H1 (cell line): Measurements from ENCODE around the gene HES3. TPM values are rescaled to one million over a fixed set of nuclear protein-coding genes. Genes with fewer than 3 reads are reported as not detected.
A peak's percentile ranks its signal among the peaks of the same experiment; 100 is the strongest.

Experiments
- CTCF ChIA-PET: fragments of 300-600 bp; sonication (Branson Sonifier 250); formaldehyde crosslinking; loops from one replicate; lab custom pipeline; 2021; ENCODE audit not compliant: partially characterized antibody; lab: Charles Lee
- POLR2A ChIA-PET: fragments of 300-600 bp; sonication (Branson Sonifier 250); formaldehyde crosslinking; loops from one replicate; lab custom pipeline; 2021; ENCODE audit warnings: inconsistent platforms; ENCODE audit not compliant: partially characterized antibody; lab: Charles Lee
- DNase-seq, 2 experiments: peaks; one replicate each; pipeline versions ENCODE4 v3.0.0 to v3.0.0-alpha.2; 2010 to 2022; ENCODE audit warnings: low spot score in 2 of 2, low read depth in 1 of 2, mixed read lengths in 1 of 2
- FAIRE-seq: peaks from 2 replicates; lab custom pipeline; 2011; peaks lifted over from hg19 to GRCh38; lab: Jason Lieb, UNC
- H2AFZ ChIP-seq: 2 replicates; pipeline ENCODE4 v1.8.1; 2012; ENCODE audit warnings: low read length, inconsistent platforms
- H2AK5ac ChIP-seq: 2 replicates; pipeline ENCODE4 v1.6.1; 2013; ENCODE audit warnings: low read depth, low read length
- H2BK120ac ChIP-seq: replicated peaks from 2 replicates; pipeline ENCODE3; 2013; ENCODE audit warnings: low read depth, low read length, inconsistent platforms
- H2BK12ac ChIP-seq: 2 replicates; pipeline ENCODE4 v1.6.1; 2013; ENCODE audit warnings: low read depth, low read length
- H2BK15ac ChIP-seq: 2 replicates; pipeline ENCODE4 v1.6.1; 2013; ENCODE audit warnings: low read length
- H2BK20ac ChIP-seq: 2 replicates; pipeline ENCODE4 v1.6.1; 2013; ENCODE audit warnings: low read length
- H2BK5ac ChIP-seq: 2 replicates; pipeline ENCODE4 v1.6.1; 2013; ENCODE audit warnings: low read depth, low read length
- H3K14ac ChIP-seq: 2 replicates; pipeline ENCODE4 v1.6.1; 2013; ENCODE audit warnings: inconsistent platforms; ENCODE audit not compliant: insufficient read length
- H3K18ac ChIP-seq: 2 replicates; pipeline ENCODE4 v1.6.1; 2013; ENCODE audit warnings: low read length; ENCODE audit errors: extremely low read depth
- H3K23ac ChIP-seq: 2 replicates; pipeline ENCODE4 v1.6.1; 2013; ENCODE audit warnings: inconsistent platforms; ENCODE audit not compliant: insufficient read length
- H3K23me2 ChIP-seq: 2 replicates; pipeline ENCODE4 v1.6.1; 2013; ENCODE audit warnings: low read depth, low read length
- H3K27ac ChIP-seq: 2 replicates; pipeline ENCODE4 v1.6.1; 2011; ENCODE audit warnings: low read depth, low read length, inconsistent platforms
- H3K27me3 ChIP-seq, 4 experiments: replicated peaks in 1 of 4; 1 replicate in 1 of 4; 2 replicates in 3 of 4; pipeline versions ENCODE4 v1.6.1 to v1.8.1; 2011 to 2013; ENCODE audit warnings: low read length in 3 of 4, mild to moderate bottlenecking in 3 of 4, inconsistent platforms in 2 of 4, mixed read lengths in 2 of 4, moderate library complexity in 1 of 4; ENCODE audit not compliant: control insufficient read depth in 3 of 4, insufficient read depth in 3 of 4; ENCODE audit errors: extremely low read depth in 1 of 4
- H3K36me3 ChIP-seq, 4 experiments: 2 replicates each; pipeline versions ENCODE4 v1.6.1 to v1.8.1; 2011 to 2013; ENCODE audit warnings: mild to moderate bottlenecking in 4 of 4, low read length in 3 of 4, moderate library complexity in 2 of 4, control low read depth in 1 of 4, inconsistent platforms in 1 of 4; ENCODE audit not compliant: insufficient read depth in 4 of 4, control insufficient read depth in 2 of 4
- H3K4ac ChIP-seq: replicated peaks from 2 replicates; pipeline ENCODE3; 2013; ENCODE audit warnings: low read length, low read depth, mixed read lengths, inconsistent platforms; ENCODE audit not compliant: insufficient read length
- H3K4me1 ChIP-seq, 4 experiments: replicated peaks in 1 of 4; 1 replicate in 1 of 4; 2 replicates in 3 of 4; pipeline versions ENCODE4 v1.6.1 to v1.8.1; 2011 to 2013; ENCODE audit warnings: low read length in 3 of 4, inconsistent platforms in 2 of 4, mixed read lengths in 1 of 4; ENCODE audit not compliant: insufficient read depth in 4 of 4, control insufficient read depth in 3 of 4
- H3K4me2 ChIP-seq, 2 experiments: 2 replicates each; pipeline versions ENCODE4 v1.6.1 to v1.8.1; 2011 to 2013; ENCODE audit warnings: low read depth in 2 of 2, low read length in 2 of 2, control low read depth in 1 of 2, inconsistent platforms in 1 of 2, mild to moderate bottlenecking in 1 of 2; ENCODE audit not compliant: insufficient read depth in 1 of 2
- H3K4me3 ChIP-seq, 4 experiments: fragments of 200-600, 300-600 bp in 1 of 4; sonication (generic), shearing (Covaris generic), sonication (Bioruptor Twin) in 1 of 4; 2 replicates each; pipeline versions ENCODE4 v1.5.1 to v1.8.1; 2011 to 2016; ENCODE audit warnings: low read length in 4 of 4, low read depth in 3 of 4, control low read depth in 2 of 4, inconsistent platforms in 2 of 4, mild to moderate bottlenecking in 2 of 4, mixed read lengths in 1 of 4, moderate library complexity in 1 of 4; ENCODE audit not compliant: insufficient read depth in 2 of 4; ENCODE audit errors: extremely low read depth in 1 of 4
- H3K56ac ChIP-seq: replicated peaks from 2 replicates; pipeline ENCODE3; 2013; ENCODE audit warnings: low read depth, mild to moderate bottlenecking, mixed read lengths, low read length, inconsistent platforms; ENCODE audit not compliant: insufficient read length
- H3K79me1 ChIP-seq: 2 replicates; pipeline ENCODE4 v1.6.1; 2013; ENCODE audit warnings: low read depth, low read length, control low read depth
- H3K79me2 ChIP-seq, 2 experiments: 2 replicates each; pipeline versions ENCODE4 v1.6.1 to v1.8.1; 2012 to 2013; ENCODE audit warnings: low read length in 2 of 2, mild to moderate bottlenecking in 2 of 2, inconsistent platforms in 1 of 2; ENCODE audit not compliant: insufficient read depth in 2 of 2, control insufficient read depth in 1 of 2
- H3K9ac ChIP-seq, 4 experiments: replicated peaks in 1 of 4; 1 replicate in 1 of 4; 2 replicates in 3 of 4; pipeline versions ENCODE4 v1.6.1 to v1.8.1; 2011 to 2013; ENCODE audit warnings: low read depth in 3 of 4, low read length in 3 of 4, control low read depth in 2 of 4, mild to moderate bottlenecking in 2 of 4, moderate library complexity in 2 of 4, inconsistent platforms in 1 of 4; ENCODE audit errors: extremely low read depth in 1 of 4
- H3K9me3 ChIP-seq, 2 experiments: 2 replicates each; pipeline versions ENCODE4 v1.6.1 to v1.8.1; 2012 to 2013; ENCODE audit warnings: mild to moderate bottlenecking in 2 of 2, moderate library complexity in 2 of 2, control low read depth in 1 of 2, inconsistent platforms in 1 of 2, low read depth in 1 of 2, low read length in 1 of 2, mixed read lengths in 1 of 2; ENCODE audit not compliant: insufficient read depth in 2 of 2
- H4K20me1 ChIP-seq, 2 experiments: replicated peaks in 1 of 2; 2 replicates each; pipeline versions ENCODE3 to v1.8.1; 2011 to 2013; ENCODE audit warnings: inconsistent platforms in 2 of 2, low read length in 2 of 2, mild to moderate bottlenecking in 1 of 2; ENCODE audit not compliant: insufficient read depth in 2 of 2, control insufficient read depth in 1 of 2
- H4K5ac ChIP-seq: 2 replicates; pipeline ENCODE4 v1.6.1; 2013; ENCODE audit warnings: low read length, low read depth, mixed read lengths, inconsistent platforms; ENCODE audit not compliant: insufficient read length
- H4K8ac ChIP-seq: 2 replicates; pipeline ENCODE4 v1.8.0; 2013; ENCODE audit warnings: mild to moderate bottlenecking, moderate library complexity, low read length, inconsistent platforms; ENCODE audit not compliant: insufficient read depth; ENCODE audit errors: extremely low read depth
- H4K91ac ChIP-seq: replicated peaks from 2 replicates; pipeline ENCODE3; 2013; ENCODE audit warnings: low read length, mixed read lengths, inconsistent platforms; ENCODE audit not compliant: insufficient read length
- EZH2 ChIP-seq: fragments of 200-600 bp; sonication (generic); IDR thresholded peaks from 2 replicates; pipeline ENCODE4 v1.7.1; 2012; ENCODE audit warnings: low read depth, mild to moderate bottlenecking, moderate library complexity, low read length, inconsistent platforms; ENCODE audit not compliant: severe bottlenecking
- GABPA ChIP-seq: IDR thresholded peaks from 2 replicates; pipeline ENCODE4 v1.6.1; 2011; ENCODE audit warnings: mild to moderate bottlenecking, low read length, moderate library complexity, borderline replicate concordance; ENCODE audit not compliant: insufficient read depth
- KDM1A ChIP-seq: fragments of 200-600, 300-600 bp; sonication (generic); IDR thresholded peaks from 2 replicates; pipeline ENCODE4 v1.7.1; 2016; ENCODE audit warnings: mild to moderate bottlenecking, low read length, borderline replicate concordance
- SRF ChIP-seq: IDR thresholded peaks from 2 replicates; pipeline ENCODE4 v1.6.1; 2011; ENCODE audit warnings: mild to moderate bottlenecking, low read depth, low read length, moderate library complexity
- TEAD4 ChIP-seq: IDR thresholded peaks from 2 replicates; pipeline ENCODE4 v1.6.1; 2012; ENCODE audit warnings: low read depth, low read length, inconsistent platforms, mixed read lengths
- WGBS, 2 experiments: shearing (Covaris generic) in 1 of 2; methylation state at CpG; one replicate each; pipeline versions ENCODE4 v1.1.6 to v1.1.7; 2013 to 2015; ENCODE audit warnings: low lambda C conversion rate in 2 of 2, mixed read lengths in 2 of 2, inconsistent platforms in 1 of 2, low coverage in 1 of 2, missing lambda C conversion rate in 1 of 2; ENCODE audit not compliant: insufficient replicate concordance in 2 of 2, insufficient coverage in 1 of 2, insufficient read length in 1 of 2; ENCODE audit errors: extremely low coverage in 1 of 2, missing lambda C conversion rate in 1 of 2; 5-methylcytosine and 5-hydroxymethylcytosine counted together
- polyA plus RNA-seq, 7 experiments: library from polyadenylated mRNA; depleted of rRNA in 3 of 7; stranded (reverse) in 5 of 7; unstranded in 2 of 7; fragments of >200 nt in 5 of 7; fragments of 200-250 nt in 2 of 7; gene quantifications; 1 replicate in 5 of 7; 2 replicates in 1 of 7; 4 replicates in 1 of 7; pipeline versions ENCODE4 v1.2.1 to v1.2.3, GENCODE V29; 2011 to 2013; ENCODE audit warnings: missing spikeins in 2 of 7, mixed read lengths in 2 of 7
- total RNA-seq: library from RNA; stranded (reverse); fragmentation: NEBNext Ultra II Directional; extraction: Animal tissue kit (Norgen Biotek cat#: 25700); gene quantifications from 2 replicates; pipeline ENCODE4 v1.2.1, GENCODE V29; 2021
- TF ChIP-seq, protein P1 (sequence below): IDR thresholded peaks from 2 replicates; pipeline ENCODE4 v1.6.1; 2012; ENCODE audit warnings: low read length, inconsistent platforms

Gene HES3
- total and polyA plus RNA-seq, 2 of the 8 experiments (the other 6 are each of a cell fraction or from before 2014, with no cell fraction given): 38.8 to 54.3 TPM

DNA sequence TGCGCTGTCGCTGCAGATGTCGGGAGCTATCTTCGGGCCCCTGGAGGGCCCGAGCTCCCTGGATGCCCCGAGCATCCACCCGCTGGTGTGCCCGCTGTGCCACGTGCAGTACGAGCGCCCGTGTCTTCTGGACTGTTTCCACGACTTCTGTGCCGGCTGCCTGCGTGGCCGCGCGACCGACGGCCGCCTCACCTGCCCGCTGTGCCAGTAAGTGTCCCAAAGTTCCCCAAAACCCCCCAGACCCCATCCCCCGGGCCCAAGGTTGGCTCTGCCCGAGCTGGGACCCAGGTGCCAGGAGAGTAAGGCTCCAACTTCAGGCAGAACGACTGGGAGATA is 37.5 kb upstream of the HES3 start:
- Histone ChIP-seq H3K4ac (no peak overlapping the region), H3K9ac (no peak overlapping the region), H2AFZ (no peak overlapping the region), H3K23me2 (peaks cover 20% of the 10 kb centered on the region; the same call in 1 of the 2 replicates), H2AK5ac (no peak overlapping the region), H2BK20ac (no peak overlapping the region), H3K4me3 (peak overlapping the region; percentile 35 to 61 (median 48); a peak in 5 of 8 replicates), H3K27me3 (peaks cover 1 to 52% (median 40%) of the 10 kb centered on the region in 4 experiments), H2BK5ac (no peak overlapping the region), H4K20me1 (peaks cover 0 to 7% of the 10 kb centered on the region in 2 experiments), H2BK120ac (no peak overlapping the region), H3K9me3 (no peaks in the 10 kb centered on the region), H3K14ac (no peak overlapping the region), H4K91ac (no peak overlapping the region), H3K56ac (no peak overlapping the region), H3K23ac (no peak overlapping the region), H3K4me2 (peak overlapping the region; percentile 57 to 92), H2BK15ac (no peak overlapping the region), H3K27ac (no peak overlapping the region), H2BK12ac (no peak overlapping the region), H3K4me1 (peaks cover 0 to 31% (median 24%) of the 10 kb centered on the region in 4 experiments; a peak in 6 of 7 replicates), H3K79me1 (no peaks in the 10 kb centered on the region), H4K5ac (no peak overlapping the region), H3K18ac (peak overlapping the region; percentile 60), H3K36me3 (no peaks in the 10 kb centered on the region), H4K8ac (no peak overlapping the region; the same call in 1 of the 2 replicates), H3K79me2 (no peaks in the 10 kb centered on the region)
- ChIA-PET POLR2A (interaction anchor here (0.7 to 5.6 kb wide), 21 partner anchors 8 to 341 kb away, joined by 3 to 78 read pairs (median 4); partner anchors contain the start of genes HES3, ICMT, RPL22 and TNFRSF25), CTCF (interaction anchor here (0.7 to 17.1 kb wide), 15 partner anchors 11 to 212 kb away, joined by 3 to 353 read pairs (median 4); partner anchors contain the start of genes HES2, HES3 and ICMT)
- DNase-seq (no peak), FAIRE-seq (no peak)
- WGBS, 2 experiments: 60% methylated on average over 3 of the region's 25 CpGs; no CpG with 5 or more reads in 1 of the 2 experiments
- TF ChIP-seq SRF: no peak
- TF ChIP-seq KDM1A: no peak
- no peak for TF ChIP-seq GABPA
- peak; percentile 2 for TF ChIP-seq EZH2
- TF ChIP-seq, protein P1, sequence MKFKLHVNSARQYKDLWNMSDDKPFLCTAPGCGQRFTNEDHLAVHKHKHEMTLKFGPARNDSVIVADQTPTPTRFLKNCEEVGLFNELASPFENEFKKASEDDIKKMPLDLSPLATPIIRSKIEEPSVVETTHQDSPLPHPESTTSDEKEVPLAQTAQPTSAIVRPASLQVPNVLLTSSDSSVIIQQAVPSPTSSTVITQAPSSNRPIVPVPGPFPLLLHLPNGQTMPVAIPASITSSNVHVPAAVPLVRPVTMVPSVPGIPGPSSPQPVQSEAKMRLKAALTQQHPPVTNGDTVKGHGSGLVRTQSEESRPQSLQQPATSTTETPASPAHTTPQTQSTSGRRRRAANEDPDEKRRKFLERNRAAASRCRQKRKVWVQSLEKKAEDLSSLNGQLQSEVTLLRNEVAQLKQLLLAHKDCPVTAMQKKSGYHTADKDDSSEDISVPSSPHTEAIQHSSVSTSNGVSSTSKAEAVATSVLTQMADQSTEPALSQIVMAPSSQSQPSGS: no peak
- no peak for TF ChIP-seq TEAD4
